ENCODE measurements around the gene CCDC74A. TPM values are rescaled to one million over a fixed set of nuclear protein-coding genes. Genes with fewer than 3 reads are reported as not detected.
"Not testable (repeated sequence)": the region's sequence is repeated elsewhere in the genome, so short reads cannot be mapped to it uniquely, and the experiment has no call there.

Gene CCDC74A
- total RNA-seq, 1 experiment from 2014 or later: 4.0 TPM

GRCh38 chr2:131531547-131532185, 4.0 kb downstream of the CCDC74A start:
- H3K4me3 ChIP-seq; H3K36me3 ChIP-seq (ENCODE audit: low read depth); H4K20me1 ChIP-seq (ENCODE audit: insufficient read depth); CTCF ChIA-PET; POLR2A ChIA-PET (ENCODE audit: unreplicated experiment); BruUV-seq (replicated peaks); H3K27me3 ChIP-seq (ENCODE audit: insufficient read depth, low read depth); H3F3A ChIP-seq (ENCODE audit: insufficient read depth, low read depth); H3K9me3 ChIP-seq (ENCODE audit: insufficient read depth, low read depth); H2AFZ ChIP-seq; H3K4me1 ChIP-seq (replicated peaks; ENCODE audit: insufficient read depth); H3K4me2 ChIP-seq; H3K79me2 ChIP-seq (ENCODE audit: low read depth); H3K27ac ChIP-seq; DNase-seq; H3K9me2 ChIP-seq (ENCODE audit: insufficient read depth); intact Hi-C loops (cut with micrococcal nuclease; ENCODE audit: unreplicated experiment): not testable (repeated sequence)

- H3K9me3 ChIP-seq (ENCODE audit: insufficient read depth, low read depth); H3K9me2 ChIP-seq (ENCODE audit: insufficient read depth); BruUV-seq (replicated peaks); H4K20me1 ChIP-seq (ENCODE audit: insufficient read depth); H3K79me2 ChIP-seq (ENCODE audit: low read depth); H3K36me3 ChIP-seq (ENCODE audit: low read depth); H3F3A ChIP-seq (ENCODE audit: insufficient read depth, low read depth); H3K4me1 ChIP-seq (replicated peaks; ENCODE audit: insufficient read depth); H3K27ac ChIP-seq; DNase-seq; H3K4me2 ChIP-seq; CTCF ChIA-PET; H2AFZ ChIP-seq; H3K4me3 ChIP-seq; intact Hi-C loops (cut with micrococcal nuclease; ENCODE audit: unreplicated experiment); POLR2A ChIA-PET (ENCODE audit: unreplicated experiment): not testable (repeated sequence)
- 0 out of 2 replicates have a peak, but pooled peaks cover 12% of the 10 kb centered on the region for H3K27me3 ChIP-seq (ENCODE audit: insufficient read depth, low read depth)
Observed at GRCh38 chr2:131532723-131533608, 5.3 kb downstream of the CCDC74A start.

GRCh38 chr2:131533609-131534316, 6.1 kb downstream of the CCDC74A start:
- CTCF ChIA-PET: not testable (repeated sequence)

GRCh38 chr2:131534317-131534672, 6.6 kb downstream of the CCDC74A start:
- H3K4me3 ChIP-seq; H3K27ac ChIP-seq; H3K9me2 ChIP-seq (ENCODE audit: insufficient read depth); H3K4me1 ChIP-seq (replicated peaks; ENCODE audit: insufficient read depth); BruUV-seq (replicated peaks); H2AFZ ChIP-seq; H4K20me1 ChIP-seq (ENCODE audit: insufficient read depth); H3F3A ChIP-seq (ENCODE audit: insufficient read depth, low read depth); DNase-seq; intact Hi-C loops (cut with micrococcal nuclease; ENCODE audit: unreplicated experiment); H3K36me3 ChIP-seq (ENCODE audit: low read depth); POLR2A ChIA-PET (ENCODE audit: unreplicated experiment); H3K79me2 ChIP-seq (ENCODE audit: low read depth); H3K9me3 ChIP-seq (ENCODE audit: insufficient read depth, low read depth); CTCF ChIA-PET; H3K4me2 ChIP-seq: not testable (repeated sequence)
- 0 out of 2 replicates have a peak, but pooled peaks cover 12% of the 10 kb centered on the region for H3K27me3 ChIP-seq (ENCODE audit: insufficient read depth, low read depth)

More at GRCh38 chr2:131533609-131534316, 6.1 kb downstream of the CCDC74A start:
- H3F3A ChIP-seq (ENCODE audit: insufficient read depth, low read depth); H3K27ac ChIP-seq; DNase-seq; POLR2A ChIA-PET (ENCODE audit: unreplicated experiment); H3K4me1 ChIP-seq (replicated peaks; ENCODE audit: insufficient read depth); H3K4me3 ChIP-seq; H3K9me3 ChIP-seq (ENCODE audit: insufficient read depth, low read depth); H3K9me2 ChIP-seq (ENCODE audit: insufficient read depth); H2AFZ ChIP-seq; H4K20me1 ChIP-seq (ENCODE audit: insufficient read depth); H3K36me3 ChIP-seq (ENCODE audit: low read depth); H3K79me2 ChIP-seq (ENCODE audit: low read depth); BruUV-seq (replicated peaks); intact Hi-C loops (cut with micrococcal nuclease; ENCODE audit: unreplicated experiment); H3K4me2 ChIP-seq: not testable (repeated sequence)
- 0 out of 2 replicates have a peak, but pooled peaks cover 12% of the 10 kb centered on the region for H3K27me3 ChIP-seq (ENCODE audit: insufficient read depth, low read depth)

GRCh38 chr2:131534965-131535364, 7.3 kb downstream of the CCDC74A start:
- CTCF ChIA-PET; BruUV-seq (replicated peaks); H3K36me3 ChIP-seq (ENCODE audit: low read depth); H3K4me2 ChIP-seq; H3K79me2 ChIP-seq (ENCODE audit: low read depth); H3K9me2 ChIP-seq (ENCODE audit: insufficient read depth); H3K4me1 ChIP-seq (replicated peaks; ENCODE audit: insufficient read depth); H4K20me1 ChIP-seq (ENCODE audit: insufficient read depth); H3K4me3 ChIP-seq; H3K27ac ChIP-seq; intact Hi-C loops (cut with micrococcal nuclease; ENCODE audit: unreplicated experiment); H3F3A ChIP-seq (ENCODE audit: insufficient read depth, low read depth); H3K9me3 ChIP-seq (ENCODE audit: insufficient read depth, low read depth); DNase-seq; H2AFZ ChIP-seq; POLR2A ChIA-PET (ENCODE audit: unreplicated experiment): not testable (repeated sequence)
- H3K27me3 ChIP-seq (ENCODE audit: insufficient read depth, low read depth): peaks cover 15% of the 10 kb centered on the region; the same call in 1 of the 2 replicates
